ENCODE results near the gene SSTR3. TPM values are rescaled to one million over a fixed set of nuclear protein-coding genes. Genes with fewer than 3 reads are reported as not detected.

Gene SSTR3
- total and polyA plus RNA-seq, 2 donors (not counting 1 experiment from before 2014, with no cell fraction given) = 0.64 to 0.98 TPM

DNA sequence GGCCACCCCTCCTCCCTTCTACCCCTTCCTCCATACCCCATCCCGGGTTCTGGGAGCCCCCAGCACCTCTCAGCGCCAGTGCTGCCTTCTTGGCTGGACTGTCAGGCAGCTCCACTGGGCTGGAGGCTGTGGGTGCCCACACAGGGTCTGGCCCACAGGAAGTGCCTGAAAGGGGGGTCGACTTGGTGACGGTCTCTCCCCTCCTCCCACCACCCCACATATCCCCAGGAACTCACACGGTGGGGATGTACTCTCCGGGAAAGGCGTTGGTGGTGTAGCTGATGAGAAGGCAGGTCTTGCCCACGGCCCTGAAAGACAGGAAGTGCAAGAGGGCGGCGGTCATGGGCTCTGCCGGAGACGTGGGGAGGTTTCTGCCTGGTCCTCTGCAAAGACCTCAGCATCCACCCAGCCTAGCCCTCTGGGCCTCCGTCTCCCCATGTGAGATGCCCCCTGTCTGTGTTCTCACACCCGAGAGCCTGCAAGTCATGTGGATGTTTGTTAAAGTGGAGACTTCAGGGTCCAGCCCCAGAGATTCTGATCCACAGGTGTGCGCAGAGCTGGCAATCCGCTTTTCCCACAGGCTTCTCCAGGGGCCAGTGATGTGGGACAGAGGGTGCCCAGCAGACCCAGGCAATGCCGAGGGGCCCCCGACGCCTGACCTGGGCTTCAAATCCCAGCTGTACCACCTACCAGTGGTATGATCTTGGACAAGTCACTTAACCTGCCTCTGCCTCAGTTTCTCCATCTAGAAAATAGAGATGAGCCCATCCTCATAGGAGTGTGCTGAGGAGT lies 29.3 kb upstream of the SSTR3 start:
- H3K9me3 Mint-ChIP-seq (ENCODE audit: insufficient read depth) = no peaks in the 10 kb centered on the region
- H3K4me3 ChIP-seq (ENCODE audit: control extremely low read depth in 1 of 5, extremely low read depth in 1 of 5, insufficient read depth in 1 of 5, low read depth in 2 of 5, low read length in 4 of 5) = peak overlapping the region; percentile 68 to 99 (median 97)
- ATAC-seq (ENCODE audit: low read depth) = no peak
- peak; percentile 50 for DNase-seq
- ChIA-PET CTCF (interaction anchor here (0.8 to 17.0 kb wide), 13 partner anchors 11 to 351 kb away, joined by 3 to 377 read pairs (median 4); partner anchors contain the start of gene CYTH4), POLR2A (interaction anchor here (0.7 to 5.5 kb wide), 9 partner anchors 12 to 43 kb away, joined by 3 to 83 read pairs (median 10); partner anchors contain the start of gene CYTH4)
- no peak overlapping the region for H2AFZ ChIP-seq (ENCODE audit: insufficient read depth, low read depth, low read length, poor library complexity, severe bottlenecking)
- H3K4me3 Mint-ChIP-seq = peak overlapping the region; percentile 97
- H3K79me2 ChIP-seq (ENCODE audit: control insufficient read depth, insufficient read depth, low read length) = peaks cover 75% of the 10 kb centered on the region
- H3K27ac ChIP-seq (ENCODE audit: low read length in 2 of 2) = peak overlapping the region; percentile 65 to 86
- peaks cover 85% of the 10 kb centered on the region for H3K4me1 Mint-ChIP-seq
- WGBS (ENCODE audit: insufficient coverage) = 44% methylated on average over 11 of the region's 19 CpGs
- no peak for TF ChIP-seq EZH2 (IDR thresholded peaks at IDR 0.05; ENCODE audit: borderline replicate concordance, insufficient read depth, low read depth, low read length, poor library complexity, severe bottlenecking)
- TF ChIP-seq, protein P1, sequence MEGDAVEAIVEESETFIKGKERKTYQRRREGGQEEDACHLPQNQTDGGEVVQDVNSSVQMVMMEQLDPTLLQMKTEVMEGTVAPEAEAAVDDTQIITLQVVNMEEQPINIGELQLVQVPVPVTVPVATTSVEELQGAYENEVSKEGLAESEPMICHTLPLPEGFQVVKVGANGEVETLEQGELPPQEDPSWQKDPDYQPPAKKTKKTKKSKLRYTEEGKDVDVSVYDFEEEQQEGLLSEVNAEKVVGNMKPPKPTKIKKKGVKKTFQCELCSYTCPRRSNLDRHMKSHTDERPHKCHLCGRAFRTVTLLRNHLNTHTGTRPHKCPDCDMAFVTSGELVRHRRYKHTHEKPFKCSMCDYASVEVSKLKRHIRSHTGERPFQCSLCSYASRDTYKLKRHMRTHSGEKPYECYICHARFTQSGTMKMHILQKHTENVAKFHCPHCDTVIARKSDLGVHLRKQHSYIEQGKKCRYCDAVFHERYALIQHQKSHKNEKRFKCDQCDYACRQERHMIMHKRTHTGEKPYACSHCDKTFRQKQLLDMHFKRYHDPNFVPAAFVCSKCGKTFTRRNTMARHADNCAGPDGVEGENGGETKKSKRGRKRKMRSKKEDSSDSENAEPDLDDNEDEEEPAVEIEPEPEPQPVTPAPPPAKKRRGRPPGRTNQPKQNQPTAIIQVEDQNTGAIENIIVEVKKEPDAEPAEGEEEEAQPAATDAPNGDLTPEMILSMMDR (IDR thresholded peaks at IDR 0.05) = no peak
- no peaks in the 10 kb centered on the region for H3K9me3 ChIP-seq (ENCODE audit: control extremely low read depth in 1 of 3, control insufficient read depth in 2 of 3, insufficient read depth in 1 of 3, low read length in 2 of 3)
- peaks cover 69 to 88% of the 10 kb centered on the region in 2 donors for H3K4me1 ChIP-seq (ENCODE audit: control insufficient read depth in 2 of 2, insufficient read depth in 2 of 2, low read length in 2 of 2)
- peaks cover 0 to 52% of the 10 kb centered on the region in 2 experiments for H3K36me3 ChIP-seq (replicated peaks in 1 of 2; ENCODE audit: control extremely low read depth in 1 of 2, control insufficient read depth in 1 of 2, extremely low read depth in 1 of 2, insufficient read depth in 2 of 2, low read length in 1 of 2)
- intact Hi-C loops (cut with micrococcal nuclease) = loop anchor here (1.0 to 10.0 kb wide), 6 partner anchors 11 to 714 kb away; partner anchors contain the start of genes ANKRD54, EIF3D and EIF3L
- peak overlapping the region; percentile 92 for H3K9ac ChIP-seq (ENCODE audit: low read length)
- no peaks in the 10 kb centered on the region for H3K27me3 Mint-ChIP-seq
- no peaks in the 10 kb centered on the region for H3K27me3 ChIP-seq (replicated peaks in 1 of 4; ENCODE audit: control extremely low read depth in 1 of 4, control insufficient read depth in 3 of 4, insufficient read depth in 4 of 4, low read length in 3 of 4)
- H3K4me2 ChIP-seq (replicated peaks; ENCODE audit: low read depth, low read length, poor library complexity, severe bottlenecking) = peak overlapping the region; percentile 98
- peak overlapping the region; percentile 89 for H3K27ac Mint-ChIP-seq
- peaks cover 69% of the 10 kb centered on the region for H4K20me1 ChIP-seq (ENCODE audit: control insufficient read depth, insufficient read depth, low read length, poor library complexity, severe bottlenecking)

Data from B cell (primary cell).